Sigmoid colon (tissue), 7 donors: ENCODE measurements around the gene TM2D3. TPM values are rescaled to one million over a fixed set of nuclear protein-coding genes. Genes with fewer than 3 reads are reported as not detected.

Experiments
- DNase-seq: peaks from one replicate; pipeline ENCODE4 v3.0.0-alpha.2; 2019
- H3K27ac ChIP-seq, 4 donors: fragments of 200-600 bp; sonication (generic); one replicate each; pipeline ENCODE4 v1.5.1; 2016 to 2019; ENCODE audit warnings: mild to moderate bottlenecking in 1 of 4
- H3K27me3 ChIP-seq, 3 donors: fragments of 200-600 bp; sonication (generic); one replicate each; pipeline ENCODE4 v1.5.1; 2019; ENCODE audit warnings: mild to moderate bottlenecking in 1 of 3
- H3K36me3 ChIP-seq, 4 donors: fragments of 200-600 bp; sonication (generic); one replicate each; pipeline ENCODE4 v1.5.1; 2016 to 2019
- H3K4me1 ChIP-seq, 4 donors: fragments of 200-600 bp; sonication (generic); one replicate each; pipeline ENCODE4 v1.5.1; 2017 to 2019
- H3K4me3 ChIP-seq, 4 donors: fragments of 200-600 bp; sonication (generic); one replicate each; pipeline ENCODE4 v1.5.1; 2017 to 2019; ENCODE audit warnings: mild to moderate bottlenecking in 2 of 4, moderate library complexity in 1 of 4
- H3K9me3 ChIP-seq, 4 donors: fragments of 200-600 bp in 3 of 4; sonication (generic) in 3 of 4; one replicate each; pipeline versions ENCODE4 v1.5.1 to v1.6.1; 2013 to 2019
- CTCF ChIP-seq, 4 experiments: fragments of 450-650 bp in 3 of 4; fragments of 200-600 bp in 1 of 4; IDR thresholded peaks; one replicate each; pipeline ENCODE4 v1.5.1; 2016 to 2019; ENCODE audit warnings: antibody characterized with exemption in 4 of 4, mild to moderate bottlenecking in 3 of 4, moderate library complexity in 2 of 4
- EP300 ChIP-seq, 4 donors: sonication (generic); formaldehyde crosslinking; IDR thresholded peaks; one replicate each; pipeline ENCODE4 v1.6.1; 2017; ENCODE audit warnings: antibody characterized with exemption in 4 of 4
- POLR2A ChIP-seq, 2 donors: fragments of 450-650 bp; IDR thresholded peaks; one replicate each; pipeline ENCODE4 v1.6.1; 2016; ENCODE audit warnings: antibody characterized with exemption in 2 of 2, mild to moderate bottlenecking in 2 of 2, moderate library complexity in 2 of 2
- POLR2AphosphoS5 ChIP-seq, 4 donors: sonication (generic); formaldehyde crosslinking; IDR thresholded peaks; one replicate each; pipeline ENCODE4 v1.6.1; 2017; ENCODE audit warnings: antibody characterized with exemption in 4 of 4
- WGBS, 2 donors: extraction: QIAGEN DNeasy Blood & Tissue Kit; methylation state at CpG; one replicate each; pipeline ENCODE4 v1.1.7; 2013; 5-methylcytosine and 5-hydroxymethylcytosine counted together
- intact Hi-C: fragments of 100-400 bp; cut with DNase I; formaldehyde crosslinking; loops from one replicate; pipeline ENCODE4 v1.15.1; 2023
- polyA plus RNA-seq, 3 donors: library from polyadenylated mRNA; stranded (reverse); fragments of 200-250 nt; gene quantifications; one replicate each; pipeline ENCODE4 v1.2.3, GENCODE V29; 2013
- total RNA-seq, 4 donors: library from RNA; depleted of rRNA; stranded (reverse); fragments of >200 nt; gene quantifications; one replicate each; pipeline ENCODE4 v1.1.0, GENCODE V29; 2016
- donor health status: healthy with polysubstance abuse.
- donor health status: Bipolar disorder and iron deficiency.
- donor health status: healthy.

Gene TM2D3
- total and polyA plus RNA-seq, 7 donors, result 17.1 to 61.4 (median 49.3) TPM

- no peaks in the 10 kb centered on the region for H3K27me3 ChIP-seq
- H3K9me3 ChIP-seq, result no peaks in the 10 kb centered on the region
- intact Hi-C loops, result no loop called here
- TF ChIP-seq POLR2AphosphoS5 (IDR thresholded peaks at IDR 0.05), result no peak
- no peak for TF ChIP-seq CTCF (IDR thresholded peaks at IDR 0.05)
- no peak for TF ChIP-seq POLR2A (IDR thresholded peaks at IDR 0.05)
- no peak for TF ChIP-seq EP300 (IDR thresholded peaks at IDR 0.05)
- peak overlapping the region in 2 of 4 donors; percentile 19 to 26 for H3K4me3 ChIP-seq
- 44 to 68% methylated on average over 15 of the region's 15 CpGs for WGBS, 2 donors
- peaks cover 0 to 5% (median 0%) of the 10 kb centered on the region in 4 donors for H3K36me3 ChIP-seq
- H3K4me1 ChIP-seq, result peaks cover 0 to 34% (median 26%) of the 10 kb centered on the region in 4 donors
- H3K27ac ChIP-seq, result peak overlapping the region in 2 of 4 donors; percentile 7 to 17
- no peak for DNase-seq
These were observed 36.7 kb downstream of the TM2D3 start for GRCh38 chr15:101615414-101615985.

- H3K4me3 ChIP-seq, result no peak overlapping the region
- H3K36me3 ChIP-seq, result no peaks in the 10 kb centered on the region
- no peak for TF ChIP-seq CTCF (IDR thresholded peaks at IDR 0.05)
- no peak for TF ChIP-seq EP300 (IDR thresholded peaks at IDR 0.05)
- TF ChIP-seq POLR2AphosphoS5 (IDR thresholded peaks at IDR 0.05), result no peak
- no peak for TF ChIP-seq POLR2A (IDR thresholded peaks at IDR 0.05)
- no peaks in the 10 kb centered on the region for H3K9me3 ChIP-seq
- intact Hi-C loops, result no loop called here
- 85 to 92% methylated on average over 11 of the region's 11 CpGs for WGBS, 2 donors
- H3K27ac ChIP-seq, result no peak overlapping the region
- no peaks in the 10 kb centered on the region for H3K27me3 ChIP-seq
- DNase-seq, result no peak
- peaks cover 0 to 34% (median 26%) of the 10 kb centered on the region in 4 donors for H3K4me1 ChIP-seq
These were observed 37.4 kb downstream of the TM2D3 start for GRCh38 chr15:101614761-101615160.

DNA sequence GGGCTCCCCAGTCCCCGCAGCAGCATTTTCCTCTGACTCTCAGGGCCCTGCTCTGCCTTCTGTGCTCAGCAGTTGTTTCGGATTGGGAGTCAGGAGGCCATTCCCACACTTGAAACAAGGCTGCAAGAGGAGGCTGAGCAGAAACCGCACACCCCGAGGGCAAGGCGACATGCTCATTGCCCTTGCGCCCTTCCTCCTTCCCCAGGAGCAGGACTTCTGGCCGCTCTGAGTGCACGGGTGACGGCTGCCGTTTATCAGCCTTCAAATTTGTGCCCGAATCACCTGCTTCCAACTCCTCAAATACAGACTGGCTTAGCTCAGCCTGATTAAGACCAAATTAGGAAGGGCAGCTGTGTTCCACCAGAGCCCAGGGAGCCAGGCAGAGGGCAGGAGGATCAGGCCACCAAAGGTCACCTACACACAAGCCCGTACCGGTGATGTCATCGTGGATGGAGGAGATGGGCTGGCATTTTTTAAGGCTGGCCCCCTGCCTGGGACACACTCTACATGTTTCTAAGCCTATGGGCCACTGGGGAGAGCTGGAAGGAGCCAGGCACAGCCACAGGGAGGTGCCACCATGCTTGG, 38.1 kb downstream of the TM2D3 start:
- 87 to 92% methylated on average over 14 of the region's 14 CpGs for WGBS, 2 donors
- H3K9me3 ChIP-seq, result no peaks in the 10 kb centered on the region
- H3K36me3 ChIP-seq, result no peaks in the 10 kb centered on the region
- peak overlapping the region in 3 of 4 donors; percentile 1 to 41 (median 22) for H3K27ac ChIP-seq
- H3K4me3 ChIP-seq, result no peak overlapping the region
- TF ChIP-seq CTCF (IDR thresholded peaks at IDR 0.05), result no peak
- no peak for TF ChIP-seq POLR2AphosphoS5 (IDR thresholded peaks at IDR 0.05)
- TF ChIP-seq POLR2A (IDR thresholded peaks at IDR 0.05), result no peak
- no peak for TF ChIP-seq EP300 (IDR thresholded peaks at IDR 0.05)
- no peak for DNase-seq
- no peaks in the 10 kb centered on the region for H3K27me3 ChIP-seq
- peaks cover 0 to 34% (median 26%) of the 10 kb centered on the region in 4 donors for H3K4me1 ChIP-seq
- intact Hi-C loops, result no loop called here

DNA sequence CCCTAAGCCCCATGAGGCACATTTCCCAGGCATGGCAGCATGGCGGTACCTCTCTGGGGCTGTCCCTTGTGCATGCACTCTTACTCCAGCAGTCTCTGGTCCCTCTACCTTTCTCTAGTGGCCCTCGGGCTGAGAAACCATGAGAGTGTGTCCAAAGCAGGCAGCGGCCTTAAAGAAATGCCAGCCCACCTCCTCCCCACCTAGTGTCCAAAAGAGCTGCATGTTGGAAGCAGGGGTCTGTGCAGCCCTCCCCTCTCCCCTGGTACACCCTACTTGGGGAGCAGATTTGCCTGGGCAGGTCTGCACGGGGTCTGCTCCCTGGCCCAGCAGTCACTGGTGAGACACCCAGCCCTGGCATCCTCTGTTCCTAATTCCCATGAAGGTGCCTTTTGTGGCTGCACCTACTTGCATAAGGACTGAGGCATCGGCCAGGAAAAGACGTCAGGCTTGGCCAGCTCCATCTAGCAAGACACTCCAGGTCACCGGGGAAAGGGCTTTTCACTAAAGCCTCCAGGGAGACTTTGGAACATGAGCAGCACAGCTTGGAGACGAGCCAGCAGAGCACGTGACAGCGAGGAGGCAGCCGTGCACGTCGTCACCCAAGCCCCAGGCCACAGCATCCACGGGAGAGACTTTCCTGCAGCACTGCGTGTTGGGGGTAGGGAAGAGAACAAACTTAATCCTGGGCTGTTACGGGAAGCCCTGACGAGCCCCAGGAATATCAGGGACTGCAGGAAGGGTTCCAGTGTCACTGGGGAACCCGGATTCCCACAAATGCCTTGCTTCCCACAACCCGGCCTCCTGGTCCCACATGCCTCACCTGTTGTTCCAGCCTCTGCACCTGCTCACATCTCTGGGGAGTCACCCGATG, 38.8 kb downstream of the TM2D3 start:
- peak; percentile 85 for DNase-seq
- Histone ChIP-seq H3K9me3 (no peaks in the 10 kb centered on the region), H3K36me3 (no peaks in the 10 kb centered on the region), H3K27me3 (no peaks in the 10 kb centered on the region), H3K4me3 (no peak overlapping the region), H3K4me1 (peaks cover 0 to 34% (median 26%) of the 10 kb centered on the region in 4 donors), H3K27ac (peak overlapping the region in 3 of 4 donors; percentile 1 to 41 (median 22))
- intact Hi-C loops, result no loop called here
- WGBS, 2 donors, result 28 to 59% methylated on average over 20 of the region's 20 CpGs
- TF ChIP-seq EP300 (IDR thresholded peaks at IDR 0.05) (no peak), POLR2AphosphoS5 (IDR thresholded peaks at IDR 0.05) (peak in 2 of 4 donors; percentile 11 to 57)

- no peak for DNase-seq
- 89 to 93% methylated on average over 11 of the region's 11 CpGs for WGBS, 2 donors
- H3K4me1 ChIP-seq, result peaks cover 0 to 34% (median 26%) of the 10 kb centered on the region in 4 donors
- no peak for TF ChIP-seq POLR2A (IDR thresholded peaks at IDR 0.05)
- no peak for TF ChIP-seq POLR2AphosphoS5 (IDR thresholded peaks at IDR 0.05)
- TF ChIP-seq EP300 (IDR thresholded peaks at IDR 0.05), result no peak
- TF ChIP-seq CTCF (IDR thresholded peaks at IDR 0.05), result no peak
- intact Hi-C loops, result no loop called here
- H3K27ac ChIP-seq, result no peak overlapping the region
- H3K9me3 ChIP-seq, result no peaks in the 10 kb centered on the region
- H3K27me3 ChIP-seq, result no peaks in the 10 kb centered on the region
- H3K4me3 ChIP-seq, result no peak overlapping the region
- H3K36me3 ChIP-seq, result no peaks in the 10 kb centered on the region
These were observed 39.5 kb downstream of the TM2D3 start for GRCh38 chr15:101612676-101613075.
